Measurements from ENCODE around the gene TNXB. TPM values are rescaled to one million over a fixed set of nuclear protein-coding genes. Genes with fewer than 3 reads are reported as not detected.

Gene TNXB
- total and polyA plus RNA-seq, 7 donors: 7.0 to 26.1 (median 14.5) TPM

- peak; percentile 77 to 81 (median 80) for ATAC-seq
- Histone ChIP-seq H3K27ac (no peak overlapping the region), H3K9me3 (no peaks in the 10 kb centered on the region), H3K4me1 (peaks cover 5% of the 10 kb centered on the region), H3K4me3 (peak overlapping the region; percentile 36), H3K27me3 (ENCODE audit: insufficient read depth in 3 of 3, low read length in 2 of 3) (peaks cover 0 to 22% (median 8%) of the 10 kb centered on the region in 3 donors), H3K36me3 (ENCODE audit: insufficient read depth in 1 of 2, low read depth in 1 of 2) (no peaks in the 10 kb centered on the region)
- intact Hi-C loops (cut with DNase I): no loop called here
- WGBS, 3 donors: 21 to 27% (median 22%) methylated on average over 31 to 50 of the region's 50 CpGs
- peak; percentile 85 to 88 for DNase-seq
- peak; percentile 35 for TF ChIP-seq CTCF (IDR thresholded peaks at IDR 0.05)
Measured at GRCh38 chr6:32087574-32088486, 21.3 kb downstream of the TNXB start.

- no peak for TF ChIP-seq CTCF (IDR thresholded peaks at IDR 0.05)
- H3K36me3 ChIP-seq (ENCODE audit: insufficient read depth in 1 of 2, low read depth in 1 of 2): no peaks in the 10 kb centered on the region
- ATAC-seq: peak in 3 of 4 donors; percentile 12 to 28 (median 14)
Measured at GRCh38 chr6:32086661-32087573, 22.2 kb downstream of the TNXB start.

GRCh38 chr6:32085759-32086459 lies 23.2 kb downstream of the TNXB start:
- no peak overlapping the region for H3K4me3 ChIP-seq
- no peaks in the 10 kb centered on the region for H3K36me3 ChIP-seq (ENCODE audit: insufficient read depth in 1 of 2, low read depth in 1 of 2)
- TF ChIP-seq CTCF (IDR thresholded peaks at IDR 0.05): no peak
- H3K9me3 ChIP-seq: no peaks in the 10 kb centered on the region
- 88 to 91% (median 88%) methylated on average over 17 of the region's 17 CpGs for WGBS, 3 donors
- H3K27me3 ChIP-seq (ENCODE audit: insufficient read depth in 3 of 3, low read length in 2 of 3): peaks cover 0 to 22% (median 10%) of the 10 kb centered on the region in 3 donors
- intact Hi-C loops (cut with DNase I): no loop called here
- ATAC-seq: no peak
- H3K27ac ChIP-seq: no peak overlapping the region
- peaks cover 5% of the 10 kb centered on the region for H3K4me1 ChIP-seq
- DNase-seq: peak in 1 of 2 donors; percentile 28

More at GRCh38 chr6:32086661-32087573, 22.2 kb downstream of the TNXB start:
- Histone ChIP-seq H3K4me1 (peaks cover 5% of the 10 kb centered on the region), H3K4me3 (peak overlapping the region; percentile 36), H3K27ac (peak overlapping the region; percentile 30), H3K9me3 (no peaks in the 10 kb centered on the region), H3K27me3 (ENCODE audit: insufficient read depth in 3 of 3, low read length in 2 of 3) (peaks cover 0 to 22% (median 8%) of the 10 kb centered on the region in 3 donors)
- intact Hi-C loops (cut with DNase I): no loop called here
- 46 to 56% (median 48%) methylated on average over 39 to 45 of the region's 45 CpGs for WGBS, 3 donors
- DNase-seq: peak in 1 of 2 donors; percentile 63

- 87 to 100% (median 97%) methylated on average over 2 of the region's 2 CpGs for WGBS, 3 donors
- Histone ChIP-seq H3K4me3 (no peak overlapping the region), H3K27me3 (ENCODE audit: insufficient read depth in 3 of 3, low read length in 2 of 3) (peaks cover 0 to 22% (median 10%) of the 10 kb centered on the region in 3 donors), H3K4me1 (peaks cover 5% of the 10 kb centered on the region), H3K36me3 (ENCODE audit: insufficient read depth in 1 of 2, low read depth in 1 of 2) (no peaks in the 10 kb centered on the region), H3K9me3 (no peaks in the 10 kb centered on the region), H3K27ac (no peak overlapping the region)
- TF ChIP-seq CTCF (IDR thresholded peaks at IDR 0.05): no peak
- ATAC-seq (no peak), DNase-seq (no peak)
- intact Hi-C loops (cut with DNase I): no loop called here
Measured at GRCh38 chr6:32084780-32085179, 24.4 kb downstream of the TNXB start.
